Esophagus muscularis mucosa (tissue), 4 donors: ENCODE data around the gene THSD4. TPM values are rescaled to one million over a fixed set of nuclear protein-coding genes. Genes with fewer than 3 reads are reported as not detected.

Experiments
- DNase-seq: peaks from one replicate; pipeline ENCODE4 v3.0.0-alpha.2; 2017; ENCODE audit errors: extremely low spot score
- H3K27ac ChIP-seq, 4 donors: fragments of 200-600 bp; sonication (generic); replicated peaks in 1 of 4; 1 replicate in 3 of 4; 2 replicates in 1 of 4; pipeline ENCODE4 v1.5.1; 2016 to 2019; ENCODE audit warnings: mild to moderate bottlenecking in 1 of 4
- H3K27me3 ChIP-seq, 4 donors: fragments of 200-600 bp; sonication (generic); one replicate each; pipeline versions ENCODE4 v1.5.1 to v1.6.0; 2016 to 2019
- H3K36me3 ChIP-seq, 4 donors: fragments of 200-600 bp; sonication (generic); one replicate each; pipeline ENCODE4 v1.5.1; 2016 to 2019
- H3K4me1 ChIP-seq, 4 donors: fragments of 200-600 bp; sonication (generic); one replicate each; pipeline ENCODE4 v1.5.1; 2016 to 2019
- H3K4me3 ChIP-seq, 4 donors: fragments of 200-600 bp; sonication (generic); 1 replicate in 2 of 4; 2 replicates in 2 of 4; pipeline ENCODE4 v1.5.1; 2016 to 2019; ENCODE audit warnings: mild to moderate bottlenecking in 4 of 4, moderate library complexity in 1 of 4
- H3K9me3 ChIP-seq, 4 donors: fragments of 200-600 bp; sonication (generic); 1 replicate in 3 of 4; 2 replicates in 1 of 4; pipeline ENCODE4 v1.5.1; 2016 to 2019
- EP300 ChIP-seq: sonication (generic); formaldehyde crosslinking; IDR thresholded peaks from one replicate; pipeline ENCODE4 v1.6.1; 2017; ENCODE audit warnings: antibody characterized with exemption
- POLR2A ChIP-seq: fragments of 450-650 bp; IDR thresholded peaks from one replicate; pipeline ENCODE4 v1.6.1; 2017; ENCODE audit warnings: antibody characterized with exemption, moderate library complexity, mild to moderate bottlenecking, low read depth
- POLR2AphosphoS5 ChIP-seq, 2 donors: sonication (generic); formaldehyde crosslinking; IDR thresholded peaks; one replicate each; pipeline ENCODE4 v1.6.1; 2017; ENCODE audit warnings: antibody characterized with exemption in 2 of 2
- WGBS: methylation state at CpG from one replicate; pipeline ENCODE4 v1.1.5; 2018; 5-methylcytosine and 5-hydroxymethylcytosine counted together
- intact Hi-C: fragments of 100-400 bp; cut with DNase I; formaldehyde crosslinking; loops from one replicate; pipeline ENCODE4 v1.15.1; 2023
- total RNA-seq, 4 donors: library from RNA; depleted of rRNA; stranded (reverse); fragments of >200 nt; gene quantifications; one replicate each; pipeline versions ENCODE4 v1.1.0 to v1.2.1, GENCODE V29; 2016
- TF ChIP-seq, protein P1 (sequence below), 3 experiments: fragments of 200-600 bp in 2 of 3; fragments of 450-650 bp in 1 of 3; sonication (generic) in 2 of 3; IDR thresholded peaks; one replicate each; pipeline ENCODE4 v1.5.1; 2017 to 2019; ENCODE audit warnings: antibody characterized with exemption in 3 of 3, mild to moderate bottlenecking in 2 of 3, moderate library complexity in 1 of 3

Gene THSD4
- total RNA-seq, 4 donors from 2014 or later, result 3.2 to 6.6 (median 5.6) TPM

DNA sequence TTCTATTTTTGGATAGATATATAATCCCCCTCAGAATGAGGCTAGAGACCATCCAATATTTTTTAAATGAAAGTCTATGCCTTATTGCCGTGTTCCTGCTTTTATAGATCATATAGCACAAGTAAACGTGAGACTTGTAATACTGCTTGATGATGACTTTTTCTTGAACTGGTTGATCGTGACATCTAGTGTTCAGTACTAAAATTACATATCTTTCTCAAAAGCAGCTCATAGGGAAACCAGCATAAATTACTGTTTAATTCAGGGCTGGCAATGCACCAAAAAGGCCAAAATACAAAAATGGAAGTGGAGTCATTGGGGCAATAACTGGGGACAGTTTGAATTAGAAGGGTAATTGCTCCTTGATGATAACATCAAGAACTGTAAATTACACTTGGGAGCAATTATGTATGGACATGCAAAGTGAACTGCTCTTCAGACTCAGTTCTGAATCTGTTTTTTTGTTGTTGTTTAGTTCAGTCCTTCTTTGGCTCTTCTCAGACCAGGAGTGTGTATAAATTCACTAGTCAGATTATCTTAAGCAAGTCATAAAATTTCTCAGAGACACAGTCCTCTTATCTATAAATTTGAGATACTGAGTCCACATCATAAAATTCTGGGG, 325.3 kb downstream of the THSD4 start:
- 0% methylated on average over 3 of the region's 3 CpGs for WGBS
- Histone ChIP-seq H3K9me3 (no peaks in the 10 kb centered on the region), H3K4me3 (no peak overlapping the region), H3K4me1 (peaks cover 3 to 12% (median 7%) of the 10 kb centered on the region in 4 donors), H3K27ac (no peak overlapping the region), H3K27me3 (no peaks in the 10 kb centered on the region), H3K36me3 (no peaks in the 10 kb centered on the region)
- TF ChIP-seq, protein P1, sequence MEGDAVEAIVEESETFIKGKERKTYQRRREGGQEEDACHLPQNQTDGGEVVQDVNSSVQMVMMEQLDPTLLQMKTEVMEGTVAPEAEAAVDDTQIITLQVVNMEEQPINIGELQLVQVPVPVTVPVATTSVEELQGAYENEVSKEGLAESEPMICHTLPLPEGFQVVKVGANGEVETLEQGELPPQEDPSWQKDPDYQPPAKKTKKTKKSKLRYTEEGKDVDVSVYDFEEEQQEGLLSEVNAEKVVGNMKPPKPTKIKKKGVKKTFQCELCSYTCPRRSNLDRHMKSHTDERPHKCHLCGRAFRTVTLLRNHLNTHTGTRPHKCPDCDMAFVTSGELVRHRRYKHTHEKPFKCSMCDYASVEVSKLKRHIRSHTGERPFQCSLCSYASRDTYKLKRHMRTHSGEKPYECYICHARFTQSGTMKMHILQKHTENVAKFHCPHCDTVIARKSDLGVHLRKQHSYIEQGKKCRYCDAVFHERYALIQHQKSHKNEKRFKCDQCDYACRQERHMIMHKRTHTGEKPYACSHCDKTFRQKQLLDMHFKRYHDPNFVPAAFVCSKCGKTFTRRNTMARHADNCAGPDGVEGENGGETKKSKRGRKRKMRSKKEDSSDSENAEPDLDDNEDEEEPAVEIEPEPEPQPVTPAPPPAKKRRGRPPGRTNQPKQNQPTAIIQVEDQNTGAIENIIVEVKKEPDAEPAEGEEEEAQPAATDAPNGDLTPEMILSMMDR (IDR thresholded peaks at IDR 0.05), result peak; percentile 63 to 70 (median 63)
- no peak for TF ChIP-seq EP300
- DNase-seq, result no peak
- intact Hi-C loops, result loop anchor here (2.0 to 5.0 kb wide), 2 partner anchors 54 to 428 kb away; no protein-coding TSS in a partner anchor

DNA sequence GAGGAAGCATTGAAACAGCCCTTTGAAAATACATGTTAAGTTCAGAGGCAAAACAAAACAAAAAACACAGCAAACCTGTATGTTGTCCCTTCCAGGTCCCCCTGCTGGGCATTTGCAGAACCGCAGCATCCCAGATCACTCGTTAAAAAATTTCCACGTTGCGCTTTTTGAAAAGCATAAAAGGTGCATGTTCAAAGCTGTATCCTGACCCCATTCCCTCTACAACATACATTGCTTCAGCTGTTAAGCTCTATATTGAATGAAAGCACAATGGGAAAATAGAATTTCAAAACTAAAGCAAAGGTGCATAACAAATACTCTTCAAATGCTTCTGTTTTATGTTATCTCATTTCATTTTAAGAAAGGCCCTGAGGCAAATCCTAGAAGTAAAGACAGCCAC, 328.3 kb downstream of the THSD4 start:
- intact Hi-C loops, result loop anchor here (5.0 kb wide), 1 partner anchor 431 kb away; no protein-coding TSS in a partner anchor
- no peaks in the 10 kb centered on the region for H3K36me3 ChIP-seq
- no peak overlapping the region for H3K4me3 ChIP-seq
- no peaks in the 10 kb centered on the region for H3K27me3 ChIP-seq
- DNase-seq, result no peak
- WGBS, result 14% methylated on average over 4 of the region's 4 CpGs
- peaks cover 3 to 12% (median 7%) of the 10 kb centered on the region in 4 donors for H3K4me1 ChIP-seq
- H3K9me3 ChIP-seq, result no peaks in the 10 kb centered on the region
- TF ChIP-seq EP300 (no peak), POLR2A (no peak)
- TF ChIP-seq, protein P1 (IDR thresholded peaks at IDR 0.05), result peak; percentile 83 to 93 (median 88)
- H3K27ac ChIP-seq, result no peak overlapping the region

DNA sequence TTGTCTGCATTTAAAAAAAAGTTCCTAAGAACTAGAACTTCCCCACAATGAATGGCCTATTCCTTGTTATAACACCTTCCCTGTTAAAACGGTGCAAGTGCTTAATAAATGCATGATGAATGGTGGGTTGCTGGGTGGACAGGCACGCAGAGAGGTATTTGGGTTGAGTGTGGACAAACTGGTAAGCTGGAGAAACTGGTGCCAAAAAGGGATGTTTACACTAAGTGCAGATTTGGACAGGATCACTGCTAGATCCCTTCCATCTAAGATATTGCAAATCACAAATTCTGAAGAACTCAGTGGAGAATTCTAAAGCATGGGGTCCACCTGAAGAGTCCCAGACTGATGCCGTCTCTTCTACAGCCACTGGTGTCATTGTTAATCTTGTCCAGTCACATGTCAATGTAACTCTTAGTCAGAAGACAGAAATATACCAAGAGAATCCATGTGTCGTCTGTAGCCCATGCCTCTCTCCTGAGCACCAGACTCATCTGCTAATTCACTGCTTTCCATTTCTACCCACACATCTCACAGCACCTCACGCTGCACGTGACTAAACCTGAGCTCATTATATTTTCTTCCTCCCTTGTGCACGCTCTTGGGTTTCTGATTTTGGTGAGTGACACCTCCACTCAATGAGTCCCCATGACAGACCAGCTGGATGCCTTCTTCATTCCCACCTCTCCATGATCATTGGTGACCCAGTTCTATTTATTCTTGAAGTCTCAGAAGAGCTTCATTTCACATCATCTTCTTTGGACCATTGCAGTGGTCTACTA, 328.9 kb downstream of the THSD4 start:
- Histone ChIP-seq H3K27ac (no peak overlapping the region), H3K4me1 (peaks cover 6 to 12% (median 8%) of the 10 kb centered on the region in 4 donors), H3K4me3 (no peak overlapping the region), H3K36me3 (no peaks in the 10 kb centered on the region), H3K27me3 (no peaks in the 10 kb centered on the region), H3K9me3 (no peaks in the 10 kb centered on the region)
- DNase-seq, result no peak
- WGBS, result 88% methylated on average over 7 of the region's 7 CpGs
- no peak for TF ChIP-seq POLR2A
- no peak for TF ChIP-seq POLR2AphosphoS5 (IDR thresholded peaks at IDR 0.05)
- TF ChIP-seq, protein P1 (IDR thresholded peaks at IDR 0.05), result no peak
- no peak for TF ChIP-seq EP300
- intact Hi-C loops, result loop anchor here (5.0 kb wide), 1 partner anchor 432 kb away; no protein-coding TSS in a partner anchor

DNA sequence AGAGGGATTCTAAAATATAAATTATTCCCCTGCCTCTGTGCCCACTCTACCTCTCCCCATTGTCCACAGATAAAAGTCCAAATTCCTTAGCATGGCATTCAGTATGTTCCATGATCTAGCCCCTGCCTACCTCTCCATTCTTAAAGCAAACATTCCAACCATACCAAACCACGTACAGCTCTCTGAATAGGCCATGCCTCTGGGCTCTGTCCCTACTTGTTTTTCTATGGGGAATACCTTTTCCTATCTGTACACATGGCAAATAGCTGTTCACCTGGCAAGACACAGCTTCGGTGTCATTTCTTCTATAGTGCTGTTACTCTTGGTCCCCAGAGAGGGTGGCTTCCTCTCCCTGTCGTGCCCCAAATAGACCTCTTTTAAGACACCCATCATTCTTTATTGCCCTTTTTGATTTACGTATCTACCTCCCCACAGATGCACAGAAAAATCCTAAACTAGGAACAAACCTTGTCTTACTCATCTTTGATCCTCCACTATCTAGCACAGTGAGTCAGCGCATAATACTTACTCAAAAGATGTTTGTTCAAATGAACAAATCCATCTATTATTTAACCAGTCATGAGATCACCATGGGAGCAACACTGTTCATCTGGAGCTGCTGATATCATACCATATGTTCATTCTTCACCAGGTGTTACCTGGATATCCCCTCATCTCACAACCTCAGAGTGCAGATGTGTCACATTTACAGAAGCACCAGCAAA, 329.8 kb downstream of the THSD4 start:
- DNase-seq, result no peak
- WGBS, result 97% methylated on average over 5 of the region's 5 CpGs
- peaks cover 6 to 12% (median 8%) of the 10 kb centered on the region in 4 donors for H3K4me1 ChIP-seq
- H3K4me3 ChIP-seq, result no peak overlapping the region
- no peaks in the 10 kb centered on the region for H3K36me3 ChIP-seq
- TF ChIP-seq POLR2A (no peak), EP300 (no peak), POLR2AphosphoS5 (IDR thresholded peaks at IDR 0.05) (no peak)
- TF ChIP-seq, protein P1 (IDR thresholded peaks at IDR 0.05), result no peak
- no peaks in the 10 kb centered on the region for H3K27me3 ChIP-seq
- intact Hi-C loops, result loop anchor here (5.0 kb wide), 1 partner anchor 433 kb away; no protein-coding TSS in a partner anchor
- H3K9me3 ChIP-seq, result no peaks in the 10 kb centered on the region
- no peak overlapping the region for H3K27ac ChIP-seq
